NCI-H1436 treated with DMSO at 0.1 percent for 48 hours (cell line): ENCODE data around the gene LRCOL1.

Experiments used
- DNase-seq: peaks from one replicate; lab custom pipeline; 2025; lab: John Stamatoyannopoulos, UW

The LRCOL1 gene

GRCh38 chr12:132635076-132635955 is 24.9 kb upstream of the LRCOL1 start:
- DNase-seq, result no peak

GRCh38 chr12:132634411-132634990 is 24.1 kb upstream of the LRCOL1 start:
- no peak for DNase-seq

- DNase-seq, result no peak
These were observed 23.5 kb upstream of the LRCOL1 start for GRCh38 chr12:132633901-132634300.

GRCh38 chr12:132633398-132633797 is 23.0 kb upstream of the LRCOL1 start:
- no peak for DNase-seq

GRCh38 chr12:132632521-132633228 is 22.3 kb upstream of the LRCOL1 start:
- no peak for DNase-seq

- DNase-seq, result no peak
These were observed 21.3 kb upstream of the LRCOL1 start for GRCh38 chr12:132631666-132632065.

- DNase-seq, result no peak
These were observed 20.3 kb upstream of the LRCOL1 start for GRCh38 chr12:132630672-132631071.

- no peak for DNase-seq
These were observed 18.9 kb upstream of the LRCOL1 start for GRCh38 chr12:132629330-132629729.

GRCh38 chr12:132625731-132626430 is 15.5 kb upstream of the LRCOL1 start:
- no peak for DNase-seq

GRCh38 chr12:132624910-132625630 is 14.7 kb upstream of the LRCOL1 start:
- no peak for DNase-seq

GRCh38 chr12:132624186-132624855 is 13.9 kb upstream of the LRCOL1 start:
- no peak for DNase-seq

- no peak for DNase-seq
These were observed 12.9 kb upstream of the LRCOL1 start for GRCh38 chr12:132623072-132623869.

GRCh38 chr12:132622437-132623071 is 12.2 kb upstream of the LRCOL1 start:
- DNase-seq, result no peak

GRCh38 chr12:132621657-132622435 is 11.5 kb upstream of the LRCOL1 start:
- no peak for DNase-seq

GRCh38 chr12:132620899-132621656 is 10.7 kb upstream of the LRCOL1 start:
- no peak for DNase-seq

- no peak for DNase-seq
These were observed 9.9 kb upstream of the LRCOL1 start for GRCh38 chr12:132620113-132620898.

- DNase-seq, result no peak
These were observed 9.2 kb upstream of the LRCOL1 start for GRCh38 chr12:132619386-132620112.
